OCI-LY1 (cell line): Measurements from ENCODE around the gene TRIP6.

Experiments used
- CTCF ChIP-seq: fragments of 200-600 bp; sonication (generic), shearing (Covaris generic); IDR thresholded peaks from 2 replicates; pipeline ENCODE4 v1.5.1; 2017; ENCODE audit warnings: mild to moderate bottlenecking, antibody characterized with exemption, low read length, moderate library complexity, mixed read lengths
- EZH2 ChIP-seq: fragments of 200-600 bp; sonication (generic), shearing (Covaris generic); IDR thresholded peaks from 2 replicates; pipeline ENCODE4 v1.8.0; 2017; ENCODE audit warnings: borderline replicate concordance, mixed run types, mild to moderate bottlenecking, antibody characterized with exemption, low read length, moderate library complexity, mixed read lengths

GRCh38 chr7:100902638-100903037, 35.5 kb downstream of the TRIP6 start:
- TF ChIP-seq CTCF, result no peak
- TF ChIP-seq EZH2, result no peak
